Endothelial cell of umbilical vein (primary cell): ENCODE results near the gene CHN2. TPM values are rescaled to one million over a fixed set of nuclear protein-coding genes. Genes with fewer than 3 reads are reported as not detected.

Source experiments
- BruUV-seq: library from RNA; stranded (reverse); fragments of 400-500 nt; replicated peaks from 2 replicates; lab custom pipeline; 2021; lab: Mats Ljungman, UMichigan
- CTCF ChIA-PET: fragments of 300-600, 350-600 bp; sonication (Branson Sonifier 250); formaldehyde crosslinking; loops from one replicate; lab custom pipeline; 2021; ENCODE audit warnings: antibody characterized with exemption, inconsistent platforms; lab: Charles Lee
- POLR2A ChIA-PET: fragments of 300-600, 350-600 bp; sonication (Branson Sonifier 250); formaldehyde crosslinking; loops from one replicate; lab custom pipeline; 2021; ENCODE audit warnings: antibody characterized with exemption, inconsistent platforms; lab: Charles Lee
- DNase-seq: peaks from one replicate; pipeline ENCODE4 v3.0.0-alpha.2; 2011; ENCODE audit warnings: low read depth, low spot score
- FAIRE-seq: peaks from 2 replicates; lab custom pipeline; 2011; peaks lifted over from hg19 to GRCh38; lab: Jason Lieb, UNC
- H2AFZ ChIP-seq: 2 replicates; pipeline ENCODE4 v1.6.0; 2012; ENCODE audit warnings: low read depth, low read length, control low read depth, inconsistent platforms
- H3K27ac ChIP-seq: 2 replicates; pipeline ENCODE4 v1.5.1; 2011; ENCODE audit warnings: low read depth, mild to moderate bottlenecking, control low read depth, low read length, moderate library complexity; ENCODE audit not compliant: insufficient read depth
- H3K27me3 ChIP-seq, 2 experiments: 2 replicates each; pipeline versions ENCODE4 v1.6.0 to v1.6.1; 2011; ENCODE audit warnings: low read length in 2 of 2, mixed read lengths in 1 of 2; ENCODE audit not compliant: control insufficient read depth in 2 of 2, insufficient read depth in 2 of 2
- H3K36me3 ChIP-seq, 2 experiments: 2 replicates in 1 of 2; 3 replicates in 1 of 2; pipeline ENCODE4 v1.5.1; 2011; ENCODE audit warnings: low read length in 2 of 2, mild to moderate bottlenecking in 1 of 2, moderate library complexity in 1 of 2; ENCODE audit not compliant: control insufficient read depth in 2 of 2, insufficient read depth in 2 of 2; ENCODE audit errors: extremely low read depth in 1 of 2
- H3K4me1 ChIP-seq: 3 replicates; pipeline ENCODE4 v1.5.1; 2011; ENCODE audit warnings: mild to moderate bottlenecking, low read length; ENCODE audit not compliant: control insufficient read depth, insufficient read depth; ENCODE audit errors: extremely low read depth
- H3K4me2 ChIP-seq: 2 replicates; pipeline ENCODE4 v1.6.1; 2011; ENCODE audit warnings: low read length, control low read depth, mixed read lengths; ENCODE audit not compliant: insufficient read depth
- H3K4me3 ChIP-seq, 3 experiments: fragments of 200-600 bp in 1 of 3; sonication (generic), shearing (Covaris generic) in 1 of 3; replicated peaks in 1 of 3; 2 replicates each; pipeline ENCODE4 v1.5.1; 2011 to 2016; ENCODE audit warnings: control low read depth in 3 of 3, low read length in 3 of 3, mild to moderate bottlenecking in 2 of 3, inconsistent platforms in 1 of 3, low read depth in 1 of 3, moderate library complexity in 1 of 3; ENCODE audit not compliant: insufficient read depth in 1 of 3
- H3K79me2 ChIP-seq: 2 replicates; pipeline ENCODE4 v1.6.0; 2012; ENCODE audit warnings: low read length, inconsistent platforms; ENCODE audit not compliant: control insufficient read depth, insufficient read depth
- H3K9ac ChIP-seq: replicated peaks from 2 replicates; pipeline ENCODE3; 2011; ENCODE audit warnings: low read length, control low read depth; ENCODE audit not compliant: insufficient read depth; ENCODE audit errors: extremely low read depth
- H3K9me1 ChIP-seq: replicated peaks from 3 replicates; pipeline ENCODE4 v1.6.0; 2011; ENCODE audit warnings: mild to moderate bottlenecking, low read length; ENCODE audit not compliant: control insufficient read depth, insufficient read depth; ENCODE audit errors: extremely low read depth
- H3K9me3 ChIP-seq: replicated peaks from 2 replicates; pipeline ENCODE4 v1.5.1; 2012; ENCODE audit warnings: low read length, inconsistent platforms; ENCODE audit not compliant: control insufficient read depth, insufficient read depth
- H4K20me1 ChIP-seq: replicated peaks from 2 replicates; pipeline ENCODE3; 2011; ENCODE audit warnings: mild to moderate bottlenecking, low read length; ENCODE audit not compliant: control insufficient read depth, insufficient read depth; ENCODE audit errors: extremely low read depth
- EZH2 ChIP-seq: IDR thresholded peaks from 2 replicates; pipeline ENCODE4 v1.6.1; 2012; ENCODE audit warnings: borderline replicate concordance, low read depth, mild to moderate bottlenecking, moderate library complexity, low read length, inconsistent platforms; ENCODE audit not compliant: severe bottlenecking
- FOS ChIP-seq: IDR thresholded peaks from 2 replicates; pipeline ENCODE4 v1.6.1; 2011; ENCODE audit warnings: mild to moderate bottlenecking, low read length, moderate library complexity, borderline replicate concordance; ENCODE audit not compliant: insufficient read depth
- GATA2 ChIP-seq: IDR thresholded peaks from 2 replicates; pipeline ENCODE4 v1.7.0; 2011; ENCODE audit warnings: low read depth, mild to moderate bottlenecking, moderate library complexity, mixed read lengths, low read length; ENCODE audit not compliant: insufficient read length, insufficient read depth
- JUN ChIP-seq: IDR thresholded peaks from 2 replicates; pipeline ENCODE4 v1.6.1; 2011; ENCODE audit warnings: borderline replicate concordance, low read depth; ENCODE audit not compliant: insufficient read length, insufficient read depth
- MYC ChIP-seq: IDR thresholded peaks from one replicate; pipeline ENCODE4 v1.6.1; 2011; ENCODE audit warnings: mild to moderate bottlenecking, low read depth, low read length
- POLR2A ChIP-seq: IDR thresholded peaks from 2 replicates; pipeline ENCODE4 v1.6.1; 2012; ENCODE audit warnings: low read depth, mild to moderate bottlenecking, control low read depth, low read length
- POLR2AphosphoS5 ChIP-seq: IDR thresholded peaks from 2 replicates; pipeline ENCODE4 v1.6.1; 2012; ENCODE audit warnings: low read depth, mild to moderate bottlenecking, control low read depth, low read length, moderate library complexity; ENCODE audit not compliant: insufficient read depth
- dilution Hi-C: fragments of 300-500 bp; cut with MboI; formaldehyde crosslinking; loops from one replicate; pipeline ENCODE4 v1.15.0; 2019; ENCODE audit warnings: low sequenced_read_pairs; ENCODE audit not compliant: extremely low pct_ligation_motif_present
- intact Hi-C: fragments of 100-400 bp; cut with micrococcal nuclease; formaldehyde crosslinking; loops from one replicate; pipeline ENCODE4 v1.10.0; 2022
- polyA plus RNA-seq, 4 experiments: library from polyadenylated mRNA; depleted of rRNA in 3 of 4; stranded (reverse) in 3 of 4; unstranded in 1 of 4; fragments of >200 nt; gene quantifications; 2 replicates each; pipeline versions ENCODE4 v1.2.1 to v1.2.3, GENCODE V29; 2011 to 2012; ENCODE audit warnings: missing spikeins in 1 of 4
- total RNA-seq: library from RNA; stranded (reverse); gene quantifications from 2 replicates; pipeline ENCODE4 v1.2.3, GENCODE V29; 2021
- TF ChIP-seq, protein P1 (sequence below): IDR thresholded peaks from 2 replicates; pipeline ENCODE4 v1.6.1; 2011; ENCODE audit not compliant: insufficient read depth, insufficient read length
- TF ChIP-seq, protein P2 (sequence below), 2 donors: IDR thresholded peaks; 1 replicate in 1 of 2; 2 replicates in 1 of 2; pipeline ENCODE4 v1.5.1; 2011; ENCODE audit warnings: low read length in 2 of 2, mild to moderate bottlenecking in 2 of 2, moderate library complexity in 2 of 2, control low read depth in 1 of 2, inconsistent platforms in 1 of 2, low read depth in 1 of 2; ENCODE audit not compliant: insufficient read depth in 1 of 2; ENCODE audit errors: extremely low read depth in 1 of 2

The CHN2 gene
- total and polyA plus RNA-seq, 2 donors (not counting 3 experiments of a cell fraction or from before 2014, with no cell fraction given) = 1.4 to 5.0 TPM

DNA sequence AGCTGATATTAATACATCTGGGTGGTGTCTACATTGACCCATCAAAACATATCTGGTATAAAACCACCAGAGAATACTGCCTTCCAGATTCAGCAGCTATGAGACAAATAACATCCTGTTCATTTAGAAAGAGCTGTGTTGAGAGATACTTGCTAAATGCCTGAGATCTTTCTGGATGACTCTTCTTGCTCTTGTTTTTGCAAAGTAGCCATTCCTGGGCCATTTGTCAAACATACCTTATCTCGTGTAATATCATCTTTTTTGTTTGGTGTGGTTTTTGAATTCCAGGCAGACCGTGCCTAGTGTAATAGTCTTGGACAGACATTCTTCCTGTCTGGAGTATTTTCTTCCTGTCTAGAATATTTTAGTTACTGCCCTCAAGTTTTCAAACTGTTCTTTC lies 294.4 kb downstream of the CHN2 start:
- peak; percentile 71 for FAIRE-seq

More for the DNA sequence above, 294.4 kb downstream of the CHN2 start:
- no peaks in the 10 kb centered on the region for H3K27me3 ChIP-seq
- dilution Hi-C loops = no loop called here
- peak; percentile 86 for DNase-seq
- no peaks in the 10 kb centered on the region for H3K9me3 ChIP-seq
- H3K27ac ChIP-seq = peak overlapping the region; percentile 89
- CTCF ChIA-PET = interaction anchor here (0.6 to 1.4 kb wide), 3 partner anchors 24 to 567 kb away, joined by 3 to 4 read pairs (median 3); no protein-coding TSS in a partner anchor
- BruUV-seq = no TSS peak
- no peaks in the 10 kb centered on the region for H3K9me1 ChIP-seq
- H3K4me2 ChIP-seq = peak overlapping the region; percentile 94
- peak overlapping the region; percentile 74 for H2AFZ ChIP-seq
- H3K79me2 ChIP-seq = no peaks in the 10 kb centered on the region
- no peaks in the 10 kb centered on the region for H4K20me1 ChIP-seq
- H3K4me3 ChIP-seq = peak overlapping the region in 1 of 3 experiments; percentile 37
- no peaks in the 10 kb centered on the region for H3K36me3 ChIP-seq
- H3K4me1 ChIP-seq = peaks cover 29% of the 10 kb centered on the region
- POLR2A ChIA-PET = no interaction called here
- H3K9ac ChIP-seq = peak overlapping the region; percentile 56
- intact Hi-C loops = loop anchor here (1.0 to 10.0 kb wide), 4 partner anchors 75 to 452 kb away; no protein-coding TSS in a partner anchor
- TF ChIP-seq EZH2 (no peak), JUN (no peak), GATA2 (peak; percentile 90), POLR2A (peak; percentile 21), MYC (no peak), FOS (peak; percentile 37), POLR2AphosphoS5 (peak; percentile 48)
- TF ChIP-seq, protein P1, sequence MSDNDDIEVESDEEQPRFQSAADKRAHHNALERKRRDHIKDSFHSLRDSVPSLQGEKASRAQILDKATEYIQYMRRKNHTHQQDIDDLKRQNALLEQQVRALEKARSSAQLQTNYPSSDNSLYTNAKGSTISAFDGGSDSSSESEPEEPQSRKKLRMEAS = no peak
- TF ChIP-seq, protein P2, sequence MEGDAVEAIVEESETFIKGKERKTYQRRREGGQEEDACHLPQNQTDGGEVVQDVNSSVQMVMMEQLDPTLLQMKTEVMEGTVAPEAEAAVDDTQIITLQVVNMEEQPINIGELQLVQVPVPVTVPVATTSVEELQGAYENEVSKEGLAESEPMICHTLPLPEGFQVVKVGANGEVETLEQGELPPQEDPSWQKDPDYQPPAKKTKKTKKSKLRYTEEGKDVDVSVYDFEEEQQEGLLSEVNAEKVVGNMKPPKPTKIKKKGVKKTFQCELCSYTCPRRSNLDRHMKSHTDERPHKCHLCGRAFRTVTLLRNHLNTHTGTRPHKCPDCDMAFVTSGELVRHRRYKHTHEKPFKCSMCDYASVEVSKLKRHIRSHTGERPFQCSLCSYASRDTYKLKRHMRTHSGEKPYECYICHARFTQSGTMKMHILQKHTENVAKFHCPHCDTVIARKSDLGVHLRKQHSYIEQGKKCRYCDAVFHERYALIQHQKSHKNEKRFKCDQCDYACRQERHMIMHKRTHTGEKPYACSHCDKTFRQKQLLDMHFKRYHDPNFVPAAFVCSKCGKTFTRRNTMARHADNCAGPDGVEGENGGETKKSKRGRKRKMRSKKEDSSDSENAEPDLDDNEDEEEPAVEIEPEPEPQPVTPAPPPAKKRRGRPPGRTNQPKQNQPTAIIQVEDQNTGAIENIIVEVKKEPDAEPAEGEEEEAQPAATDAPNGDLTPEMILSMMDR (IDR thresholded peaks at IDR 0.05; ENCODE audit: extremely low read depth in 1 of 2, insufficient read depth in 1 of 2, low read depth in 1 of 2, low read length in 2 of 2) = no peak
